Measurements from ENCODE around the gene BNC2.
"Not testable (repeated sequence)": the region's sequence is repeated elsewhere in the genome, so short reads cannot be mapped to it uniquely, and the experiment has no call there.

BNC2 gene

DNA sequence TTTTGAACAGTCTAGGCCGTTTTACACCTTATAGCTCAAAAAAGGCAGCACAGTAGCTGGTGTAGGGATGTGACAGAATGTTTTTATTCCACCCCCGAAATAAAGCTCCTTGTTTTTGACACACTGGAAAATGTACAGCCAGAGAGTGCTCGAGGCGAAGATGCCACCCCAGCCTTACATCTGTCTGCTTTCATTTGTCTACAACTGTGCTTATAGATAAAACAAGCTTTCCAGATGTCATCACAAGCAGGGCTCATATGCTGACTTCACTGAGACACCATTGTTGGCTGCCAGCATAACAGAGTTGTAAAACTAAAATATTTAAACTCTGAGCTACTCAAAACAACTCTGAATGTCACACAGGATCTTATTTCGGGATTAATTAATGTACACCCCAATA is 386.3 kb downstream of the BNC2 start:
- DNase-seq: no peak

- no peak for DNase-seq
Observed at GRCh38 chr9:16482764-16483163, 387.7 kb downstream of the BNC2 start.

GRCh38 chr9:16480584-16480983 is 389.9 kb downstream of the BNC2 start:
- not testable (repeated sequence) for DNase-seq

DNA sequence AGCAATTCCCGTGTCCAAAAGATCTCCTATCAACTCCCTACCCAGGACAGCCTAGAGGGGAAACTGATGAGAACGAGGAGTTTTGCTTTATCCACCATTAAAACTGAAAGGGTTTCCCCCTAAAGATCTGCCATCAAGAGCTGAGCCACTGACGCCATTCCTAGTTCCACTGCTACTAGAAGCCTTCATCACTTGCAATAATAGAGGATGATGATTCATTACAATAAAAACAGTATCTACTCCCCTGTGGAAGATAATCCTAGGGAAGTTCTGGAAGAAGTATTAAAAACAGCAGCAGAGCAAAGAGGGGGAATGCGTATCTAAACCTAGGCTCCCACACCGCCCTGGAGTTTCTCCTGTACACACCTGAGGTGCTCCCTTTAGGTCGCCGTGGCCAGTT is 394.5 kb downstream of the BNC2 start:
- DNase-seq: no peak

GRCh38 chr9:16475257-16475656 is 395.2 kb downstream of the BNC2 start:
- no peak for DNase-seq

- peak; percentile 4 to 15 for DNase-seq
Observed at GRCh38 chr9:16469184-16469583, 401.3 kb downstream of the BNC2 start.

- no peak for DNase-seq
Observed at GRCh38 chr9:16461851-16462250, 408.6 kb downstream of the BNC2 start.

DNA sequence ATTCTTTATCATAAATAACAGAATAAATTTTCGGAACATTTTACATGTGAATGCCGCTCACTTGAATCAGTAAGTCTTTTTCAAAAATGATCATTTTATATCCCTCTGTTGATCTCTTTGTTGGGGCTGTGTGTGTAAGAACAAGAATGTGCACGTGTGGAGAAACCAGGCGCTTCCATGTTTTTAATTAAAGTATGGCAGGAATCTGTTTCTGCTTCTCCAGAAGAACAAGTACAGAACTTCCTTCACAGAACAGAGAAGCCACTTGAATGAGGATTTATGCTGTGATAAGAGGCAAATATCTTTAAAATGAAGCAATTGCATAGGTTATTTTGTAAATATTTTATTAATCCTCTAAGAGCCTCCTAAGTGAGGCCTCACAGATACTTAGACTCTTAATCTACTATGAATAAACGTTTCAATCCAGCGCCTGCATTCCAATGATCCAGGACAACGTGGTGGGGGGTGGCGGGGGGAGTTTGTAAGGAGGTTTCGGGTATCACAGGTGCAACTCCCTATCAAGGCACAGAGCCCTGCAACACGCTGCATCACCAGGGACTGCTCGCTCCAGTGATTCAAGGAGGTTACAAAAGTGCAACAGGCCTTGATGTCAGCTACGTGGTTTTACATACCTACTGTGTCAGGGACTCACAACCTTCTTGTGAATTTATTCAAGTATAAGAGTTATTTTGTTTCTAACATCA is 409.2 kb downstream of the BNC2 start:
- DNase-seq: no peak

DNA sequence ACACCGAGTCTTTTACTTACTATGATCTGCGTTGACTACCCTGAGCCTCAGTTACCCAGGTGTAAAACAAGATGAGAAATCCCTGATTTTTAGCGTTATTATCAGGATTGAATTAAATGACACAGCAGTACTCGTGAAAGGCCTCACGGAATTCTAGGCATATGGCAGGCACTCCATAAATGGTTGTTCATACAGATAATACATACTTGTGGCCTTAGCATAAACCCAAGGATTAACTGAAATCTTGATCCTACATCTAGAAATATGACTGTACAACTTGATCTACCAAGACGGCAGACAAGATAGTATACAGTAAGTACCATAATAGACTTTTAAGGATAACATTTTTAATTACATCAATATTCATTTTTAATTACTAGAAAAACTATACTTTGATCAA is 409.8 kb downstream of the BNC2 start:
- no peak for DNase-seq

- no peak for DNase-seq
Observed at GRCh38 chr9:16459421-16460148, 410.9 kb downstream of the BNC2 start.

DNA sequence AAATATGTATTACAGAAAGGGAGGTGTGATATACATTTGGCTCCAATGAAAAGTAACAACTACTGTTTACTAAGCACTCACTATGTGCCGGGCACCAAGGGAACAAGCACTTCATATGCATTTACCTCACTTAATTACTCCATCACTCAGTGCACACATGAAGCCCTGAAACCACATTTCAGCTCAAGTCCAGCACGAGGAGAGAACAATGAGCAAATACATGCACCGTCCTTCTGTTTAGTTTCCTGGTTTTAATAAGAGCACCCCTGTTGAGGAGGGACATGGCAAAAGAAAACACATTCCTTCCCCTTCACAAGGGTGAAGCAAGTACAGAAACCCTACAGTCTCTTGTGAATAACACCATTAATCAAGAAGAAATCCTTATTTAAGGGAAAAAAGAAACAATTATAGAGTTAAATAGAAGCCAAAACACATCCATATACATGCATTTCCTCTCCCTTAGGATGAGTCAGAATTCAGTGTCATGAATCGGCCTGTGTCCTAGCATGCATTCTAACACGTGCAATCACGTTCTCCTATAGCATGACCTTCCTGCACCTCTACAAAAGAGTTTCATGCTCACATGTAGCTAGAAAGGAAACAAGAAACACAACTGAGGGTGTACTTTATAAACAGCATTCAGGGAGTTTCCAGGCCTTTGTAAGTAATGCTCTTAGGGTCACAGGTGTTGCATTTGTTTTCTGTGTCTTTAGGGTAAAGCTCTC is 411.6 kb downstream of the BNC2 start:
- DNase-seq: no peak

DNA sequence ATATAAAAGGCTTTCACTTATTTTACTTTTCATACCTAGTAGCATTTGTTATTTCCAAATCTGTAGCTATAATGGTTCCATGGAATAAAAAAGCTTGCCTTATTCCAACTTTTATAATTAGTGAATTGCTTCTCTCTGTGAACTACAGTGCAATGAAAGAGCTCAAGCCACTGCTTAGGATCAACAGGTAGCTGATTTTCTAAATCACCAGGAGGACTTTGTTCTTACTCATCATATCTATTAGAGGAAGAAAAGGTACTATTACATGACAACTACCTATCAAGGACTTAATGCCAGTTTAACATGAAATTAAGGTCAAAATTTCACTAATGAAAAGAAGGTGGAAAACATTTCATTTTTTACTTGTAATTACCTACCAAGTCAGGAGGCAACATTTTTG is 414.6 kb downstream of the BNC2 start:
- DNase-seq: no peak

DNA sequence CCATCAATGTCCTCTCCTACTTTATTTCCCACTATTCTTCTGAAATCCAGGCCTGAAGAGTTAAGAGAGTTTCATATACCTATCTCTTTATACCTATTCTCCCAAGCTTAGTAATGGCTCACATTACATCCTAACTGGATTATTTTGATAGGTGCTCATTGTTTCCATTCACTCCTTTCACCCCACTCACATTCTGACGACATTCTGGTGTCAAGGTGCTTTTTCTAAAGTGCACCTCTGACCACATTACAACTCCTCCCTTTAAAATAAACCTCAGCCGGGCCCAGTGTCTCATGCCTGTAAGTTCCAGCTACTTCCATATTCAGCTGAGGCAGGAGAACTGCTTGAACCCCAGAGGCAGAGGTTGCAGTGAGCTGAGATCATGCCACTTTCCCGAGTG is 417.1 kb downstream of the BNC2 start:
- no peak for DNase-seq

- no peak for DNase-seq
Observed at GRCh38 chr9:16450578-16450977, 419.9 kb downstream of the BNC2 start.

DNA sequence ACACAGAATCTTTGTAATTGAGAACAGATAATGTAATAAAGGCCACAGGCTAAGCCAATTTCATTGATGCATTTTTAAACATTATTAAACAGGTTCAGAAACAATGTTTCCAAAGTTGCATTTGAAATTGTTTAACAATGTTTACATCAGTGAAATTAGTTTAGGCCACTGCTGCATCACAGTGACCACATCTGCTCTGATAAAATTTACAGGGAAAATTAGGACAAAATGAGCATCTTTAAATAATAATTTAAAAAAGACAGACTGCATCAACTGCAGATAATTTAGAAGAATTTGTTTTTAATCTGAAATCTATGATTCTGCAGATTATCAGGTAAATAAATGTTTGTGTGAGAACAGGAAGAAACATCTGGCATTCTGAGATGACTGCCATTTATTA is 420.4 kb downstream of the BNC2 start:
- no peak for DNase-seq

- no peak for DNase-seq
Observed at GRCh38 chr9:16449076-16449730, 421.3 kb downstream of the BNC2 start.

- DNase-seq: no peak
Observed at GRCh38 chr9:16447946-16448345, 422.5 kb downstream of the BNC2 start.

DNA sequence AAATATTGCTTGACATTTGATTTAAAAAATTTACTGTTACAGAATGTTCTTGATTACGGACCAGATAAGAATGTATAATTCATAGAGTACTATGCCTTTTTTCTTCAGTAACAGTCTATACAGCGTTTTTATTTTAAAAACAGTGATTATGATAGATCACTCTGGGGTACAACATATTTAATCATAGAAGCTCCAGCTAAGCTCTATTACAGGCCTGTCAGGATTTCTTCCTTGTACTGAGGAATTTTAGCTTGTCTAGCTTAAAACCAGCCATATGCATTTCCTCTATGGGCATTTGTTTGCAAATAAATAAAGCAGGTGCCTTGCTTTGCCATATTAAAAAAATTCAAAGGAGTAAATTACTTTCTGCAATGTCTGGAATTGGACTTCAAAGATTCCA is 423.8 kb downstream of the BNC2 start:
- DNase-seq: no peak

DNA sequence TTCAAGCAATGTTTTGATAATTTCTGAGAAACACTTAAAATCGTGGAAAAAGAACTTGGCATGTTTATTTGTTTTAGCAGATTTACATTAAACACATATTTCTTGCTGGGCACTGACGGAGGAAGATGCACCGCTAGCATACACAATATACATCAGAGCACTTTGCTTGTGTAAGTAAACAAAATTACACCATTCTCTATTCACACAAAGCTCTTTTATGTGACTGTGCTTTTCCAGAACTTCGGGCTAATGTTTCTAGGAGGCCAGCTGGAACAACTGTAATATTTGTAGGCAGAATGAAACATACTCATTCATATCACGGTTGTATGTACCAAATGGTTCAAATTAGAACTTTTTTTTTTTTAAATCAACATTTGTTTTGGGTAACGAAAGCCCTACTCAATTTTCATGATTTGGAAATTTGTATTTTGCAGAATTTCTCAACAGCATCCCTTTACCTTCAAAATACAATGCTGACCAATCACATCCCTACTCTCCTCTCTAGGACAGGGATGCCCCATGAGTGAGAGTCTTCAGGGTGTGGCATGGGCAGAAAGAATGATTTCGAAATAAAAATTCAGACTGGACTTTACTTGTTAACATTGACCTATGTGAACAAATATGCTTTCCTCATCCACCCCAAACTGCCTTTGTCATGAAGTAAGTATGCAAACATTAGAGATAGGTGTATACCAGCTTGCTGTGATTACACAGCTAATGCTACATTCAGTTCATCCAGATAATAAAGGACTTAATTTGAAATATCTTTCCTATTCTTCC is 425.1 kb downstream of the BNC2 start:
- DNase-seq: no peak

DNA sequence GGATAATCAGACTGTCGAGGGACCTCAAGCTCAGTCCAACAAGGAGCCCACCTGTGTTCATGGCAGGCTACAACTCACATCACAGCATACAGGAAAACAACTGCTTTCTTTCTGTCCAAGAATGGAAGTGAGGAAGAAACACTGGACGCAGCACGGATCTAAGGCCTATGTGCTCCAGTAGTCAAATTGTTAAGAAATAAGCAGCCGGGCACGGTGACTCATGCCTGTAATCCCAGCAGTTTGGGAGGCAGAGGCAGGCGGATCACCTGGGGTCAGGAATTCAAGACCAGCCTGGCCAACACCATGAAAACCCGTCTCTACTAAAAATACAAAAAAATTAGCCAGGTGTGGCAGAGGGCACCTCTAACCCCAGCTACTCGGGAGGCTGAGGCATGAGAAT is 427.8 kb downstream of the BNC2 start:
- no peak for DNase-seq

- no peak for DNase-seq
Observed at GRCh38 chr9:16441791-16442190, 428.7 kb downstream of the BNC2 start.

GRCh38 chr9:16438831-16439230 is 431.6 kb downstream of the BNC2 start:
- not testable (repeated sequence) for DNase-seq

- DNase-seq: no peak
Observed at GRCh38 chr9:16436545-16436944, 433.9 kb downstream of the BNC2 start.
